GM21515 (cell line): ENCODE results near the gene CPA5.

Experiments
- ATAC-seq: cut with Tn5 transposase; IDR thresholded peaks from one replicate; pipeline ENCODE4 v1.9.1; 2021; ENCODE audit not compliant: unreplicated experiment

The CPA5 gene

GRCh38 chr7:130393841-130394411, 49.3 kb downstream of the CPA5 start:
- ATAC-seq: no peak

- ATAC-seq: no peak
Measured at GRCh38 chr7:130394421-130395195, 50.0 kb downstream of the CPA5 start.

GRCh38 chr7:130395421-130395820, 50.8 kb downstream of the CPA5 start:
- ATAC-seq: no peak

GRCh38 chr7:130396109-130396508, 51.5 kb downstream of the CPA5 start:
- ATAC-seq: no peak

- ATAC-seq: no peak
Measured at GRCh38 chr7:130397051-130397757, 52.6 kb downstream of the CPA5 start.

GRCh38 chr7:130397758-130398073, 53.1 kb downstream of the CPA5 start:
- ATAC-seq: no peak

GRCh38 chr7:130398526-130399090, 54.0 kb downstream of the CPA5 start:
- ATAC-seq: no peak

- ATAC-seq: no peak
Measured at GRCh38 chr7:130400120-130400572, 55.5 kb downstream of the CPA5 start.

- ATAC-seq: no peak
Measured at GRCh38 chr7:130401101-130401500, 56.5 kb downstream of the CPA5 start.

GRCh38 chr7:130401578-130401977, 57.0 kb downstream of the CPA5 start:
- no peak for ATAC-seq

GRCh38 chr7:130405003-130405402, 60.4 kb downstream of the CPA5 start:
- no peak for ATAC-seq

- ATAC-seq: no peak
Measured at GRCh38 chr7:130409067-130409711, 64.6 kb downstream of the CPA5 start.

- ATAC-seq: no peak
Measured at GRCh38 chr7:130409712-130410072, 65.1 kb downstream of the CPA5 start.

- ATAC-seq: no peak
Measured at GRCh38 chr7:130410868-130411541, 66.4 kb downstream of the CPA5 start.

GRCh38 chr7:130413201-130413600, 68.6 kb downstream of the CPA5 start:
- no peak for ATAC-seq

- ATAC-seq: no peak
Measured at GRCh38 chr7:130415006-130415405, 70.4 kb downstream of the CPA5 start.

GRCh38 chr7:130417213-130417612, 72.6 kb downstream of the CPA5 start:
- no peak for ATAC-seq

- ATAC-seq: no peak
Measured at GRCh38 chr7:130418306-130418705, 73.7 kb downstream of the CPA5 start.
